Transverse colon (tissue), 4 donors: Measurements from ENCODE around the gene HBE1. TPM values are rescaled to one million over a fixed set of nuclear protein-coding genes. Genes with fewer than 3 reads are reported as not detected.

Source experiments
- DNase-seq: peaks from one replicate; pipeline ENCODE4 v3.0.0-alpha.2; 2019
- H3K27ac ChIP-seq, 4 donors: fragments of 200-600 bp; sonication (generic); 2 replicates each; pipeline ENCODE4 v1.5.1; 2016 to 2018; ENCODE audit warnings: inconsistent platforms in 4 of 4
- H3K27me3 ChIP-seq: fragments of 200-600 bp; sonication (generic); 2 replicates; pipeline ENCODE4 v1.5.1; 2017; ENCODE audit warnings: inconsistent platforms
- H3K36me3 ChIP-seq, 4 donors: fragments of 200-600 bp; sonication (generic); 2 replicates each; pipeline ENCODE4 v1.5.1; 2017 to 2019; ENCODE audit warnings: inconsistent platforms in 4 of 4
- H3K4me1 ChIP-seq, 4 donors: fragments of 200-600 bp; sonication (generic); 2 replicates each; pipeline ENCODE4 v1.5.1; 2017 to 2020; ENCODE audit warnings: inconsistent platforms in 4 of 4
- H3K4me3 ChIP-seq, 4 donors: fragments of 200-600 bp; sonication (generic); 1 replicate in 1 of 4; 2 replicates in 3 of 4; pipeline versions ENCODE4 v1.5.1 to v1.6.1; 2017 to 2019; ENCODE audit warnings: inconsistent platforms in 4 of 4
- H3K9me3 ChIP-seq, 2 donors: fragments of 200-600 bp; sonication (generic); 2 replicates each; pipeline ENCODE4 v1.5.1; 2017 to 2019; ENCODE audit warnings: inconsistent platforms in 2 of 2
- CTCF ChIP-seq, 5 experiments: fragments of 200-600 bp in 3 of 5; fragments of 450-650 bp in 2 of 5; sonication (generic) in 3 of 5; IDR thresholded peaks; 1 replicate in 2 of 5; 2 replicates in 3 of 5; pipeline ENCODE4 v1.5.1; 2016 to 2017; ENCODE audit warnings: antibody characterized with exemption in 5 of 5, inconsistent platforms in 3 of 5, mild to moderate bottlenecking in 2 of 5, moderate library complexity in 1 of 5
- EP300 ChIP-seq: sonication (generic); formaldehyde crosslinking; IDR thresholded peaks from one replicate; pipeline ENCODE4 v1.6.1; 2017; ENCODE audit warnings: antibody characterized with exemption, low read depth
- POLR2A ChIP-seq: fragments of 450-650 bp; IDR thresholded peaks from one replicate; pipeline ENCODE4 v1.6.1; 2016; ENCODE audit warnings: antibody characterized with exemption, mild to moderate bottlenecking, moderate library complexity
- POLR2AphosphoS5 ChIP-seq, 3 donors: sonication (generic); formaldehyde crosslinking; IDR thresholded peaks; one replicate each; pipeline ENCODE4 v1.6.1; 2016; ENCODE audit warnings: antibody characterized with exemption in 3 of 3
- WGBS, 2 donors: methylation state at CpG; one replicate each; pipeline ENCODE4 v1.1.5; 2018; ENCODE audit warnings: low coverage in 1 of 2; 5-methylcytosine and 5-hydroxymethylcytosine counted together
- in situ Hi-C, 4 donors: fragments of 200-750 bp; cut with MboI; loops; one replicate each; pipeline versions ENCODE4 v1.15.0 to v1.15.1; 2017; ENCODE audit warnings: low sequenced_read_pairs in 3 of 4, low pct_ligation_motif_present in 1 of 4, low pct_unique_long_range_greater_than_20kb in 1 of 4
- intact Hi-C: fragments of 100-400 bp; cut with DNase I; formaldehyde crosslinking; loops from one replicate; pipeline ENCODE4 v1.15.1; 2023; ENCODE audit warnings: low total_unique reads
- total RNA-seq, 4 donors: library from RNA; depleted of rRNA; stranded (reverse); fragments of >200 nt; gene quantifications; one replicate each; pipeline ENCODE4 v1.1.0, GENCODE V29; 2016

Gene HBE1
- total RNA-seq, 4 donors from 2014 or later = not detected

- no peaks in the 10 kb centered on the region for H3K36me3 ChIP-seq
- in situ Hi-C loops = no loop called here
- intact Hi-C loops = no loop called here
Measured at GRCh38 chr11:5237420-5237819, 32.3 kb downstream of the HBE1 start.

GRCh38 chr11:5235364-5236095, 34.2 kb downstream of the HBE1 start:
- DNase-seq = no peak
- intact Hi-C loops (no loop called here), in situ Hi-C loops (no loop called here)
- no peaks in the 10 kb centered on the region for H3K4me1 ChIP-seq
- TF ChIP-seq POLR2A = no peak
- no peak for TF ChIP-seq CTCF (IDR thresholded peaks at IDR 0.05)
- TF ChIP-seq EP300 = no peak
- no peak for TF ChIP-seq POLR2AphosphoS5 (IDR thresholded peaks at IDR 0.05)
- H3K36me3 ChIP-seq = no peaks in the 10 kb centered on the region
- H3K27me3 ChIP-seq = no peaks in the 10 kb centered on the region
- H3K27ac ChIP-seq = no peak overlapping the region
- WGBS, 2 donors = 77 to 86% methylated on average over 5 of the region's 5 CpGs
- H3K9me3 ChIP-seq = no peaks in the 10 kb centered on the region
- no peak overlapping the region for H3K4me3 ChIP-seq

More at GRCh38 chr11:5237420-5237819, 32.3 kb downstream of the HBE1 start:
- no peak for TF ChIP-seq EP300
- no peak for TF ChIP-seq POLR2A
- no peak for TF ChIP-seq CTCF (IDR thresholded peaks at IDR 0.05)
- no peak for TF ChIP-seq POLR2AphosphoS5 (IDR thresholded peaks at IDR 0.05)
- DNase-seq = no peak
- Histone ChIP-seq H3K9me3 (no peaks in the 10 kb centered on the region), H3K4me3 (no peak overlapping the region), H3K27ac (no peak overlapping the region), H3K27me3 (no peaks in the 10 kb centered on the region), H3K4me1 (no peaks in the 10 kb centered on the region)
- WGBS, 2 donors = 92 to 96% methylated on average over 2 of the region's 2 CpGs

GRCh38 chr11:5234381-5234834, 35.3 kb downstream of the HBE1 start, which contains the start of gene HBD:
TSS of gene HBD (minus strand) at chr11:5234483. CDS start at chr11:5234433, 50 bp downstream.
- H3K4me1 ChIP-seq = no peaks in the 10 kb centered on the region
- H3K27ac ChIP-seq = no peak within 1 kb of the TSS
- DNase-seq = no peak
- no peak for TF ChIP-seq POLR2AphosphoS5 (IDR thresholded peaks at IDR 0.05)
- TF ChIP-seq CTCF (IDR thresholded peaks at IDR 0.05) = no peak
- TF ChIP-seq POLR2A = no peak
- no peak for TF ChIP-seq EP300
- in situ Hi-C loops = no loop called here
- whole genome bisulfite sequencing, 2 donors = 41 to 75% methylated on average over 1 to 2 of the region's 2 CpGs
- intact Hi-C loops = no loop called here
- H3K9me3 ChIP-seq = no peaks in the 10 kb centered on the region
- H3K27me3 ChIP-seq = no peaks in the 10 kb centered on the region
- H3K4me3 ChIP-seq = no peak within 1 kb of the TSS
- no peaks in the 10 kb centered on the region for H3K36me3 ChIP-seq

- TF ChIP-seq CTCF (IDR thresholded peaks at IDR 0.05) (no peak), POLR2A (no peak), POLR2AphosphoS5 (IDR thresholded peaks at IDR 0.05) (no peak), EP300 (no peak)
- in situ Hi-C loops (no loop called here), intact Hi-C loops (no loop called here)
- no peaks in the 10 kb centered on the region for H3K9me3 ChIP-seq
- no peaks in the 10 kb centered on the region for H3K4me1 ChIP-seq
- DNase-seq = no peak
- 40 to 43% methylated on average over 1 of the region's 1 CpG for WGBS, 2 donors
- no peaks in the 10 kb centered on the region for H3K27me3 ChIP-seq
- no peaks in the 10 kb centered on the region for H3K36me3 ChIP-seq
- no peak overlapping the region for H3K4me3 ChIP-seq
- no peak overlapping the region for H3K27ac ChIP-seq
Measured at GRCh38 chr11:5233307-5233706, 36.4 kb downstream of the HBE1 start.
